Stomach (tissue), 4 donors: ENCODE data around the gene CUTC.

Source experiments
- EP300 ChIP-seq: sonication (generic); formaldehyde crosslinking; IDR thresholded peaks from one replicate; pipeline ENCODE4 v1.6.1; 2017; ENCODE audit warnings: antibody characterized with exemption
- POLR2A ChIP-seq, 4 donors: fragments of 450-650 bp; IDR thresholded peaks; one replicate each; pipeline ENCODE4 v1.6.1; 2016; ENCODE audit warnings: antibody characterized with exemption in 4 of 4, control low read depth in 2 of 4, mild to moderate bottlenecking in 1 of 4, moderate library complexity in 1 of 4

DNA sequence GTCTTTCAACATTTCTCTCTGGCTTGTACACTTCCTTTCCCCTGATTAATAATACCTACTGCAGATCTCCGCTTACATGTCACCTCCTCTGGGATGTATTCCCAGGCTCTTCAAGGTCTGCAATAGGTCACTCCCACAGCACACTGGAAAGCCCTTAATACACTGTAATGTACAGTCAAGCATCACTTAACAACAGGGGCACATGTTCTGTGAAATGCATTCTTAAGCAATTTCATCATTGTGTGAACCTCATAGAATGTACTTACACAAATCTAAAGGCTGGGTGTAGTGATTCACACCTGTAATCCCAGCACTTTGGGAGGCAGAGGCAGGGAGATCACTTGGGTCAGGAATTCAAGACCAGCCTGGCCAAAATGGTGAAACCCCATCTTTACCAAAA lies 2.0 kb upstream of the CUTC start:
- TF ChIP-seq EP300 (no peak), POLR2A (IDR thresholded peaks at IDR 0.05) (no peak)
